Measurements from ENCODE around the gene KCNA2.

Gene KCNA2

DNA sequence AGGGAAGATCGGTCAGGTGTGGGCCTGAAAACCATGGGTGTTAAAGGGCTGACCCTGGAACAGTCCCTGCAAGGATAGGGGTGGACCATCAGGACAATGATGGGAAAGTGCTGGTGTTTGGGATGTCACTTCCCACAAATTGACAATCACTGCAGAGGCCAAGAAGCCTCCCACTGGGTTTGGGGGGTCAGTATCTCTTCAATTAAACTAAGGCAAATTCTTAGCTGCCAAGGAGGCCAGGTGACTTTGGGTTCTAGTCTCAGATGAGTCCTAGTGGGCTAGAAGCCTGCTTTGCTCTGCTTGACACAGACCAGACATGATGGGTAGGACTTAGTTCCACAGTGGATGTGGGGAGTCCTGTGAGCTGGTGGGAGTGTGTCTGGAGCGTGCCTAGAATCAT lies 29.3 kb upstream of the KCNA2 start:
- Histone ChIP-seq H3K36me3 (ENCODE audit: insufficient read depth, low read length) (no peaks in the 10 kb centered on the region), H2AFZ (ENCODE audit: low read depth, low read length) (no peak overlapping the region), H3K27me3 (ENCODE audit: insufficient read depth, low read length) (no peaks in the 10 kb centered on the region), H3K4me3 (ENCODE audit: low read length) (no peak overlapping the region), H3K9me3 (ENCODE audit: low read length) (no peaks in the 10 kb centered on the region), H3K4me1 (ENCODE audit: insufficient read depth, low read length) (no peaks in the 10 kb centered on the region)

DNA sequence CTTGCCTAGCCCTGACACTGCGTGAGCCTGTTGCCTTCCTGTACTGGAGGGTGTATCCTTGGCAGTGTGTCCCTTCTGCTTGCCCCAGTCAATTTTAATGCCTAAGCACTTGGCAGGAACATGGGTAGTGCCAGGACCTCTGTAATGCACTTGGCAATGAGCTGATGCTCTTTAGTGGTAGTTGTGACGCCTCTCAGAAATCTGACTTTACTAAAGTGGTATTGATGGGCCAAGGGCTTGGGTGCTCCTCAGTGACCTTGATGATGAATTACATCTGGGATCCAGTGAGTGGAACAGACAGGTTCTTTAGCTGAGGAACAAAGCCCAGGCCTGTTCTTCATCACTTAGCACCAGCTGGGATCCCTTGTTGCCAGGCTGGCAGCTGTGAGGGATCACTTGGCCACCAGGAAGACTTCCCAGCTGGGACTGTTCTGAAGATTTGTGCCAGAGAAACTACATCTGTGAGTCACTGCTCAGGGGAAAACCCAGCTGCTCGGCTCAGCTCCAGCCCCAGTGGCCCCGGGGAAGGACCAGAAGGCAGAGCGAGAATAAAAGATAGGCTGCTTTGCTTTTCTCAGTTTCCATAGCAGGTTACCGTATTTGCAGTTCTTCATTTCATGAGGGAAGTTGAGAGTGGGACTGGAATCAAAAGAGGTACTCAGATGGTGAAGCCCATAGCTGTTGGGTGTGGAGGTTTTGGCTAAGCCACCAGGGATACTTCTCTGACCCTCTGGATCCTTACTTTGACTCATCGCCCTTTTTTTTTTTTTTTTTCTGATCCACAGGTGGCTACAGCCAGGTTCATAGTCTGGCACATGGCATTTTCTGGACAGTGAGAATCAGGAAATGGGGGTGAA lies 28.5 kb upstream of the KCNA2 start:
- H3K4me3 ChIP-seq (ENCODE audit: low read length) = no peak overlapping the region
- no peaks in the 10 kb centered on the region for H3K36me3 ChIP-seq (ENCODE audit: insufficient read depth, low read length)
- H3K27me3 ChIP-seq (ENCODE audit: insufficient read depth, low read length) = no peaks in the 10 kb centered on the region
- no peaks in the 10 kb centered on the region for H3K4me1 ChIP-seq (ENCODE audit: insufficient read depth, low read length)
- no peaks in the 10 kb centered on the region for H3K9me3 ChIP-seq (ENCODE audit: low read length)
- no peak overlapping the region for H2AFZ ChIP-seq (ENCODE audit: low read depth, low read length)

DNA sequence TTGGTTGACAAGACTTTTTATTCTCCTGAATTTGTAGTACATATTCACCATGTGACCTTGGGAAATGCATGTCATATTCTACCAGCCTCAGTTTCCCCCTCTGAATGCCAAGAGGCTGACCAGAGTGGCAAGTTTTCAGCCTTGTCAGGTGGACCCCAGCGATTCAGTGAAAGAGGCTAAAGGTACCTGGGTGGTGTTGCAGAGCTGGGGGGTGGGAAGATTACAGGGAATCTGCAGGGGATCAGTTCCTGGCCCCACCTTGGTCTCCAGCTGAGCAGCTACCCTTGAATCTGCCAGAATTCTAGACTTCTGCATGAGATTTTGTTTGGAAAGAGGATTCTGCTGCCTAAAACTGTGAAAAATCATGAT lies 27.9 kb upstream of the KCNA2 start:
- Histone ChIP-seq H3K4me1 (ENCODE audit: insufficient read depth, low read length) (no peaks in the 10 kb centered on the region), H3K36me3 (ENCODE audit: insufficient read depth, low read length) (no peaks in the 10 kb centered on the region), H3K27me3 (ENCODE audit: insufficient read depth, low read length) (no peaks in the 10 kb centered on the region), H2AFZ (ENCODE audit: low read depth, low read length) (no peak overlapping the region), H3K4me3 (ENCODE audit: low read length) (no peak overlapping the region), H3K9me3 (ENCODE audit: low read length) (no peaks in the 10 kb centered on the region)

DNA sequence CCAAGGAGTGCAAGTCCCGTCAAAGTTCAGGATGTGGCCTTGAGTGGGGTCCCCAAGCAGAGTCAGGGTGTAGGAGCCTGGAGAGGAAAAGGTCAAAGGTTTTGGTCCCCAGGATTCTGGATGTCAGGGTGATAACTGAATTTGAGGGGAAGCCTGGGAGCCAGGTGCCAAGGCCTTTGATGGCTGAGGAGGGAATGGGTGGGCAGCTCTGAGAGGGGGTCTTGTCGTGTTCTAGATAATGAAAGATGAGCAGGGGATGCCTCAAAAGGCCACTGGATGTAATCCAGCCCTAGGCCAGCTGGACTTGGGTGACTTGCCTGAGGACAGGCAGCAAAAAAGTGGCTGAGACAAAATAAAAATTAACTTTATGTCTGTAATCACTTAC lies 27.5 kb upstream of the KCNA2 start:
- Histone ChIP-seq H3K36me3 (ENCODE audit: insufficient read depth, low read length) (no peaks in the 10 kb centered on the region), H3K27me3 (ENCODE audit: insufficient read depth, low read length) (no peaks in the 10 kb centered on the region), H3K4me1 (ENCODE audit: insufficient read depth, low read length) (no peaks in the 10 kb centered on the region), H2AFZ (ENCODE audit: low read depth, low read length) (no peak overlapping the region), H3K4me3 (ENCODE audit: low read length) (no peak overlapping the region), H3K9me3 (ENCODE audit: low read length) (no peaks in the 10 kb centered on the region)

DNA sequence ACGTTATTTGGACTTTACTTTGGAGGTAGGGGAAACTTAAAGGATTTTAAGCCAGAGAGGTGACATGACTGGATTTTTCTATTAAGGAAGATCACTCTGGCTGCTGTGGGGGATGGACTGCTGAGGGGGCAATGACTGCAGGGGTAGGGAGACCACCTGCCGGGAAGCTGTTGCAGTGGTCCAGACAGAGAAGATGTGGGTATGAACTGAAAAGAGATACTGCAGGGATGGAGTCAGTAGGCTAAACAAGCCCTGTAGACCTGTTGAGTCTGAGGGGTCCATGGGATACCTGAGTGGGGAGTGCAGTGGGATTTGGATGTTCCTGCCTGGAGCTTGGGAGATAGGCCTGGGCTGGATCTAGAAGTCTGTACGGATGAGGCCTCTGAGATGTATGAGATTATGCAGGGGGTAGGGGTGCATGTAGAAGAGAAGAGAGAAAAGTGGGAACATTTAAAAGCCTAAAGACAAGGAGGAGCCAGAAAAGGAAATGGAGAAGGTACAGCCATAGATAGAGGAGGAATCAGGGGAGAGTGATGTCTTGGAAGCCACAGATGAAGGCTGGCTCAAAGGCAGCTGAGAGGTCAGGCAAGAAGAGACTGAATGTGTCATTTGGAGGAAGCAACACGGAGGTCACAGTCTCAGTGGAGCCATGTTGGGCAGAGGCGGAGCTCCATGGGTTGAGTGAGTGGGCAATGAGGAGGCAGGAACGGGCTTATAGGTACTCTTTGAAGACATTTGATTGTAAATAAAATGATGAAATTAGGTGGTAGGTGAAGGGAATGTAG lies 25.9 kb upstream of the KCNA2 start:
- Histone ChIP-seq H3K36me3 (ENCODE audit: insufficient read depth, low read length) (no peaks in the 10 kb centered on the region), H2AFZ (ENCODE audit: low read depth, low read length) (no peak overlapping the region), H3K4me3 (ENCODE audit: low read length) (no peak overlapping the region), H3K9me3 (ENCODE audit: low read length) (no peaks in the 10 kb centered on the region), H3K27me3 (ENCODE audit: insufficient read depth, low read length) (no peaks in the 10 kb centered on the region), H3K4me1 (ENCODE audit: insufficient read depth, low read length) (no peaks in the 10 kb centered on the region)

DNA sequence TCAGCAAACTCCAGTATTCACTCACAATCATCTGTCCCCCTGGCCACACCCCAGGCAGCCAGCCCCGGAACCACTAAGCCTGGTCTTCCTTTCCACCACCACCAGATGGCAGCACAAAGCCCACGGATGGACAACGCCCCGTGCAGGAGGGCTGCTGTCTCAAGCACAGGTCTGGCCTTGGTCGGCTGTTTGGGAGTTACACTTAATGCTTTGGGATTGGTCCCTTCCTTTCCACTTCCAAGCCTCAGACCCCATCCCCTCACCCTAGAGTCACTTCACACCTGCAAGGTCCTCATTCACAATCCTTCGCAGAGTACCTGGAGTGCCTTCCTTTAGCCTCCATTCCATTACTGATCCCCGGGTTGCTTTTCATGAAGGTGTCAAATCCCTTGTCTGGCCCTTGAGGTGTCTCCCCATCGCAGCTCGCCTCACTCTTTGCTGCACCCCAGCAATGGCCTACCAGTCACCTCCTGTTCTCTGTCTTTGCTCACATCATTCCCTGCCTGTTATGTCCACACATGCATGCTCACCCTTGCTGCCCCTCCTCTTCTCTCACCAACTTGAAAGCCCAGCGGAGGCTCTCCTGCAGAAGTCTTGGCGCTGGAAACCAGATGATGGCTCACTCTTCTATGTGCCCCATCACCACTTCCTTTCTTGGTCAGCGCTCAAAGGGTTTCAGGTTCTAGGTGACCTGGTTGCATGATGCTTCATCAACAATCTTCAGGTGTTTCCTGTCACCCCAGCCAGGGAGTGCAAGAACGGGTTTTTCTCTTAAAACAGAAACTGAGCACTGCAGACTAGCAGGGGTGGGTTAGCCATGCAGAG lies 24.9 kb upstream of the KCNA2 start:
- Histone ChIP-seq H3K4me3 (ENCODE audit: low read length) (no peak overlapping the region), H3K27me3 (ENCODE audit: insufficient read depth, low read length) (no peaks in the 10 kb centered on the region), H3K4me1 (ENCODE audit: insufficient read depth, low read length) (no peaks in the 10 kb centered on the region), H3K36me3 (ENCODE audit: insufficient read depth, low read length) (no peaks in the 10 kb centered on the region), H3K9me3 (ENCODE audit: low read length) (no peaks in the 10 kb centered on the region), H2AFZ (ENCODE audit: low read depth, low read length) (no peak overlapping the region)

DNA sequence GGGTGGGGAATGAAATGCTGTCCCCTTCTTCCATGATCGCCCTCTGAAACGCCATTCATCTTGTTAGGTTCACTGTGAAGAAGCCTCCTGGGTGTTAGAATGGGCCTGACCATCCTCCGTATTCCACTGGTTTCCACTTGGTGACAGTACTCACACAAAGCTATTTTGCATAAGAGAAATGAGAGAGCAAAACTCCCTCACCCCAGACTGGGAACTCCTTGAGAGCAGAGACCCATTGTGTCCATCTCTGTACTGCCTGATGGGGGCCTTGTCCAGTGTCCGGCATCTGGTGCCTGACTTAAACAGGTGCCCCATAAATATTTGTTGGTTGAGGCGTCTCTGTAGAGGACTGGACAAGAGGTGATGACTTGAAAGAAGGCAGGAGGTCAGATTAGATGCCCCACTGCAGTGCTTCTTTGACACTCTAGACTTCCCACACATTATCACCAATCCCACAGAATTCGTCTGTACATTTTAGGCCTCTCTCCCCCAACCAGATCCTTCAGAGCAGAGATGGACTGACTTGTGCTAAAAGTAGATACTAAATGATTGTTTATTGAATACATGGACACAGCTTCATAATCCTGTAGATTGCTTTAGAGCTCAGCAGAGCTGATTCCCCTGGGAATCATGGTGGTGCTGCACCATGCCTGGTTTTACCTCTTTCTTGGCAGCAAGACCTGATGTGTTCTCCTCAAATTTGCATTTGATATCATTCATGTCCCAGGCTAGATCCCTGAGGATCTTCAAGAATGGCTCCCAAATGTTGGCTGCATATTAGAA lies 22.4 kb upstream of the KCNA2 start:
- Histone ChIP-seq H3K9me3 (ENCODE audit: low read length) (no peaks in the 10 kb centered on the region), H2AFZ (ENCODE audit: low read depth, low read length) (no peak overlapping the region), H3K27me3 (ENCODE audit: insufficient read depth, low read length) (no peaks in the 10 kb centered on the region), H3K4me3 (ENCODE audit: low read length) (no peak overlapping the region), H3K4me1 (ENCODE audit: insufficient read depth, low read length) (no peaks in the 10 kb centered on the region), H3K36me3 (ENCODE audit: insufficient read depth, low read length) (no peaks in the 10 kb centered on the region)

DNA sequence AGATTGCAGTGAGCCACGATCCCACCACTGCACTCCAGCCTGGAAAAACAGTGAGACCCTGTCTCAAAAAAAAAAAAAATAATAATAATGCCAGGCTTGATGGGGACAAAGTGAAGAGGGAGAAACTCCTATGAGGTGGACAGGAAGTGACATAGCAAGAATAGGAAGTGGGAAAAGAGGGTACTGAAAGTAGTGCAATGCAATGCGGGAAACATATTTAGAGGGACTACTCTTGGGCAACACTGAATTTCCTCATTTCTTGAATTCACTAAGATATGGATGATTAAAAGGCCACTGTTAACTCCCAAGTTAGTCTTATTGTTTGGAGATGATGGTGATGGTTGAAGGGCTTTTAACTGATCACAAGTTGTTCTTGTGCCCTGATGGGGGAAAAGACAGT lies 21.6 kb upstream of the KCNA2 start:
- no peak overlapping the region for H3K4me3 ChIP-seq (ENCODE audit: low read length)
- H2AFZ ChIP-seq (ENCODE audit: low read depth, low read length) = no peak overlapping the region
- no peaks in the 10 kb centered on the region for H3K4me1 ChIP-seq (ENCODE audit: insufficient read depth, low read length)
- no peaks in the 10 kb centered on the region for H3K27me3 ChIP-seq (ENCODE audit: insufficient read depth, low read length)
- H3K9me3 ChIP-seq (ENCODE audit: low read length) = no peaks in the 10 kb centered on the region
- H3K36me3 ChIP-seq (ENCODE audit: insufficient read depth, low read length) = no peaks in the 10 kb centered on the region

DNA sequence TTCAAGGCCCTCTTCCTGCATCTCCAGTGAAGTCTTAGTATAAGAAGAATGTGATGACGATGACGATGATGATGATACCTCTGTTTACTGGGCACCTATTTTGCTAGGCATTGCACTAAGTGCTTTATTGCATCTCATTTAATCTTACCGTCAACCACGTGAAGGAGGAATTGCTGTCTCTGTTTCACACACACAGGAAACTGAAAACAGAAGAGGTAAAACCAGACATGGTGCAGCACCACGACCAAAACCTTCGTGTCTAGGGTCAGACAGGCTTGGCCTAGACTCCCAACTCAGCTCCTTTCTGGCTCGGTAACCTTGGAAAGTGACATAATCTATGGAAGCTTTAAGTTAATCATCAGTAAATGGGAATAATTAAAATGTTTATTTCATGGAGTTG lies 20.7 kb upstream of the KCNA2 start:
- H3K27me3 ChIP-seq (ENCODE audit: insufficient read depth, low read length) = no peaks in the 10 kb centered on the region
- no peak overlapping the region for H2AFZ ChIP-seq (ENCODE audit: low read depth, low read length)
- H3K4me1 ChIP-seq (ENCODE audit: insufficient read depth, low read length) = no peaks in the 10 kb centered on the region
- H3K9me3 ChIP-seq (ENCODE audit: low read length) = no peaks in the 10 kb centered on the region
- no peaks in the 10 kb centered on the region for H3K36me3 ChIP-seq (ENCODE audit: insufficient read depth, low read length)
- H3K4me3 ChIP-seq (ENCODE audit: low read length) = no peak overlapping the region

DNA sequence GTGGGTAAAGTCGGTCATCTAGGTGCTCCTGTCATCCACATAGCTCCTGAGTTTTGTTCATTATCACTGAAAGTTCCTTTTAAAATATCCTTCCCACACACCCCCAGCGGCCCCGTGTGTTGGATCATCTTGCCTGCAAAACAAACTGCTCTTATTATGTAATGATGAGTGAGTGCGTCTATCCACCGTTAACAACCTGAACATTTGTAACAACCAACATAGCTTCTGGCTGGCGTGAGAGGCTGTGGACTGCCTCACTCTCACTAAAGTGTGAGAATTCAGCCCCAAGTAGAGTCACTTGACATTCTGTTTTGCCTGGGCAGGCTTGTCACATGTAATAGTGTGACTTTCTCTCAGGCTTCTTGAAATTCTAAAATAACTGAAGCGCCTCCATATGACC lies 14.5 kb upstream of the KCNA2 start:
- no peak overlapping the region for H3K4me3 ChIP-seq (ENCODE audit: low read length)
- peaks cover 23% of the 10 kb centered on the region for H3K27me3 ChIP-seq (ENCODE audit: insufficient read depth, low read length)
- no peaks in the 10 kb centered on the region for H3K9me3 ChIP-seq (ENCODE audit: low read length)
- H2AFZ ChIP-seq (ENCODE audit: low read depth, low read length) = no peak overlapping the region
- H3K4me1 ChIP-seq (ENCODE audit: insufficient read depth, low read length) = no peaks in the 10 kb centered on the region
- no peaks in the 10 kb centered on the region for H3K36me3 ChIP-seq (ENCODE audit: insufficient read depth, low read length)

DNA sequence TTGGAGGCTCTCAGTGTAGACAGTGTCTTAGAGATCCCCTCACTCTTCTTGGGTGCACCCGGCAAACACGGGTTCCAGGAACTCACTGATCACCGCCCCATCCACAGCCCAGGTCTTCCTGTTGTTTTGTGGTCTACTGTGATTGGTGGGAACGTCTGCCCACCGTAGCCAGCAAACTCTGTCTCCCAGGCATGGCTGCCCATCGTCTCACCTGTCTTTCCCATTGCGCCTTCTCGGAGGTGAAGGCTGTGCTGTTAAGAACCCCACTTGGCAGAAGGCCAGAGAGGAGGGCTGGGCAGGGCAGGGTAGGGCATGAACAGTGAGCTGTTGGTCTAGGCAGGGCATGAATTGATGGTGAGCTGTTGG lies 14.1 kb upstream of the KCNA2 start:
- H3K4me1 ChIP-seq (ENCODE audit: insufficient read depth, low read length) = no peaks in the 10 kb centered on the region
- peaks cover 23% of the 10 kb centered on the region for H3K27me3 ChIP-seq (ENCODE audit: insufficient read depth, low read length)
- no peaks in the 10 kb centered on the region for H3K36me3 ChIP-seq (ENCODE audit: insufficient read depth, low read length)
- H2AFZ ChIP-seq (ENCODE audit: low read depth, low read length) = no peak overlapping the region
- no peaks in the 10 kb centered on the region for H3K9me3 ChIP-seq (ENCODE audit: low read length)
- no peak overlapping the region for H3K4me3 ChIP-seq (ENCODE audit: low read length)

DNA sequence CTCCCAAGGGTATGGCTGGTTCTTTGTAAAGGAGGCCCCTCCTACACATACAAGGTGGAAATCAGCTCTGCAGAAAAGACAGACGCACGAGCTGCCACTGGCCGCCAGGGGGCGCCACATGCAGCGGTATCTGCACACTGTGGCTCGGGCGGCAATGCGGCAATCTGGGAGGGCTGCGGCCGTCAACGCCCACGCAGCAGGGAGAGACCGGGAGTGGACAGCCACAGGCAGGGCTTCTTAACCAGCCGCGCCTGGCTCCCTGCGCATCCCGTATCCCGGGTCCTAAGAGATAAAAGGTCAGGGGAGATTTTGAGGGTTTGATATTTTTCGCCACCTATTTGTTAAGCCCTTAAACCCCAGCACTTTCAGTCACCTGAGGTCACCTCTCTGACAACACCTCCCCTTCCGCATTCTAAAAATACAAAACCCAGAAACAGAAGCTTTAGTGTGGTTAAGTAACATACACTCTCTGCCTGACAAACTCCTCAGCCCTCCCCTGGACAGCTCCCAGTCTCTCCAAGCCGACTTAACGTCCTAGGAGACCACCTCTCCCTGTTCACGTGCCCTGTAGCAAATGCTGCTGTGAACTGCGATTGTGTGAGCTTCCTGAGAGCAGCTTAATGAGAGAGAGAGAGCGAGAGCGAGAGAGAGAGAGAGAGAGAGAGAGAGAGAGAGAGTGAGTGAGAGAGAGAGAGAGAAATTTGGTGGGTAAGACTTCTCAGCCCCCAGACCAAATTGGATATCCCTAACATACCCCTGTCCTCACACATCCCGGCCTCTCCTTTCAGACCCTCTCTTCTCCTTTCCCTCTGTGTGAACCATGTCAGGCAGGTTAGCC lies 13.5 kb upstream of the KCNA2 start:
- no peaks in the 10 kb centered on the region for H3K36me3 ChIP-seq (ENCODE audit: insufficient read depth, low read length)
- no peak overlapping the region for H2AFZ ChIP-seq (ENCODE audit: low read depth, low read length)
- H3K27me3 ChIP-seq (ENCODE audit: insufficient read depth, low read length) = peaks cover 26% of the 10 kb centered on the region
- H3K9me3 ChIP-seq (ENCODE audit: low read length) = no peaks in the 10 kb centered on the region
- H3K4me1 ChIP-seq (ENCODE audit: insufficient read depth, low read length) = no peaks in the 10 kb centered on the region
- no peak overlapping the region for H3K4me3 ChIP-seq (ENCODE audit: low read length)

Measured in neuron (in vitro differentiated cells).